Esophagus muscularis mucosa (tissue), 4 donors: ENCODE results near the gene TBKBP1. TPM values are rescaled to one million over a fixed set of nuclear protein-coding genes. Genes with fewer than 3 reads are reported as not detected.

Source experiments
- DNase-seq: peaks from one replicate; pipeline ENCODE4 v3.0.0-alpha.2; 2017; ENCODE audit errors: extremely low spot score
- H3K27ac ChIP-seq, 4 donors: fragments of 200-600 bp; sonication (generic); replicated peaks in 1 of 4; 1 replicate in 3 of 4; 2 replicates in 1 of 4; pipeline ENCODE4 v1.5.1; 2016 to 2019; ENCODE audit warnings: mild to moderate bottlenecking in 1 of 4
- H3K27me3 ChIP-seq, 4 donors: fragments of 200-600 bp; sonication (generic); one replicate each; pipeline versions ENCODE4 v1.5.1 to v1.6.0; 2016 to 2019
- H3K36me3 ChIP-seq, 4 donors: fragments of 200-600 bp; sonication (generic); one replicate each; pipeline ENCODE4 v1.5.1; 2016 to 2019
- H3K4me1 ChIP-seq, 4 donors: fragments of 200-600 bp; sonication (generic); one replicate each; pipeline ENCODE4 v1.5.1; 2016 to 2019
- H3K4me3 ChIP-seq, 4 donors: fragments of 200-600 bp; sonication (generic); 1 replicate in 2 of 4; 2 replicates in 2 of 4; pipeline ENCODE4 v1.5.1; 2016 to 2019; ENCODE audit warnings: mild to moderate bottlenecking in 4 of 4, moderate library complexity in 1 of 4
- H3K9me3 ChIP-seq, 4 donors: fragments of 200-600 bp; sonication (generic); 1 replicate in 3 of 4; 2 replicates in 1 of 4; pipeline ENCODE4 v1.5.1; 2016 to 2019
- EP300 ChIP-seq: sonication (generic); formaldehyde crosslinking; IDR thresholded peaks from one replicate; pipeline ENCODE4 v1.6.1; 2017; ENCODE audit warnings: antibody characterized with exemption
- POLR2A ChIP-seq: fragments of 450-650 bp; IDR thresholded peaks from one replicate; pipeline ENCODE4 v1.6.1; 2017; ENCODE audit warnings: antibody characterized with exemption, moderate library complexity, mild to moderate bottlenecking, low read depth
- POLR2AphosphoS5 ChIP-seq, 2 donors: sonication (generic); formaldehyde crosslinking; IDR thresholded peaks; one replicate each; pipeline ENCODE4 v1.6.1; 2017; ENCODE audit warnings: antibody characterized with exemption in 2 of 2
- WGBS: methylation state at CpG from one replicate; pipeline ENCODE4 v1.1.5; 2018; 5-methylcytosine and 5-hydroxymethylcytosine counted together
- intact Hi-C: fragments of 100-400 bp; cut with DNase I; formaldehyde crosslinking; loops from one replicate; pipeline ENCODE4 v1.15.1; 2023
- total RNA-seq, 4 donors: library from RNA; depleted of rRNA; stranded (reverse); fragments of >200 nt; gene quantifications; one replicate each; pipeline versions ENCODE4 v1.1.0 to v1.2.1, GENCODE V29; 2016
- TF ChIP-seq, protein P1 (sequence below), 3 experiments: fragments of 200-600 bp in 2 of 3; fragments of 450-650 bp in 1 of 3; sonication (generic) in 2 of 3; IDR thresholded peaks; one replicate each; pipeline ENCODE4 v1.5.1; 2017 to 2019; ENCODE audit warnings: antibody characterized with exemption in 3 of 3, mild to moderate bottlenecking in 2 of 3, moderate library complexity in 1 of 3

Gene TBKBP1
- total RNA-seq, 4 donors from 2014 or later: 11.9 to 26.9 (median 21.2) TPM

DNA sequence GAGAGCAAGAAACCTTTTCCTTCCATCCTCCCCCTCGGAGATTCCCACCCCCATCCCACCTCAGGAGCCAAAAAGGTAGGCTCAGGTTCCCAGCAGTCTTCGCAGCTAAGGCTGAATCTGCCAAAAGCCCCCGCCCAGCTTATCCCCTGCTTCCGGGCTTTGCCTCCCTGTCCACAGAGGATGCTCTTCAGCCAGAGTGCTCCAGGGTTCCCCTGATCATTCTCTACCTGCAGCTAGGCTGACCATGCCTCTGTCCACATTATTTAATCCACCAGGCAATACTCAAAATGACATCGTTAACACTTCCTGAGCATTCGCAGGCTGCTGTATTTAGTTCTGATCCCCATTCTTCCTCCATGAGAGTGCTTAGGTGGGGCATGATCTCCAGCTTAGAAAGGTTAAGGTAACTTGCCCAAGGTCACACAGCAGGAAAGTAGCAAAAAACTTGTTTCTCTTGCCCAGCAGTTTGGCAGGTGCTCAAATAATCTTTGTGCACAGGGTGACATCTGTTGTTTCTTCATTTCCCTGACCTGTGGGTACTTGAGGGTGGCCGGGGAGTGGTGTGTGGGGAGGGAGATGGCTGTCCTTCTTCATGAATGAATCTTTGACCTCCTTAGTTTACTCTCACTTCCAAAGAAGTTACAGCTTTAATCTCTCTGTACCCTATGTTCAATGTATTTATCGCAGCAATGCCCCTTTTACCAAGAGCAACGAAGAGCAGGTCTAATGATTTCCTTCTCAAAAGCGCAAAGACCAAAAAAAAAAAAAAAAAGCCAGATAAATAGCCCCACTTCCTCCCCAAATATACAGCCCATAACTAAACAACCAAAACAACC lies 848 bp upstream of the TBKBP1 start:
- peaks cover 9 to 39% (median 33%) of the 10 kb centered on the region in 4 donors for H3K4me1 ChIP-seq
- no peak for TF ChIP-seq POLR2AphosphoS5 (IDR thresholded peaks at IDR 0.05)
- TF ChIP-seq, protein P1, sequence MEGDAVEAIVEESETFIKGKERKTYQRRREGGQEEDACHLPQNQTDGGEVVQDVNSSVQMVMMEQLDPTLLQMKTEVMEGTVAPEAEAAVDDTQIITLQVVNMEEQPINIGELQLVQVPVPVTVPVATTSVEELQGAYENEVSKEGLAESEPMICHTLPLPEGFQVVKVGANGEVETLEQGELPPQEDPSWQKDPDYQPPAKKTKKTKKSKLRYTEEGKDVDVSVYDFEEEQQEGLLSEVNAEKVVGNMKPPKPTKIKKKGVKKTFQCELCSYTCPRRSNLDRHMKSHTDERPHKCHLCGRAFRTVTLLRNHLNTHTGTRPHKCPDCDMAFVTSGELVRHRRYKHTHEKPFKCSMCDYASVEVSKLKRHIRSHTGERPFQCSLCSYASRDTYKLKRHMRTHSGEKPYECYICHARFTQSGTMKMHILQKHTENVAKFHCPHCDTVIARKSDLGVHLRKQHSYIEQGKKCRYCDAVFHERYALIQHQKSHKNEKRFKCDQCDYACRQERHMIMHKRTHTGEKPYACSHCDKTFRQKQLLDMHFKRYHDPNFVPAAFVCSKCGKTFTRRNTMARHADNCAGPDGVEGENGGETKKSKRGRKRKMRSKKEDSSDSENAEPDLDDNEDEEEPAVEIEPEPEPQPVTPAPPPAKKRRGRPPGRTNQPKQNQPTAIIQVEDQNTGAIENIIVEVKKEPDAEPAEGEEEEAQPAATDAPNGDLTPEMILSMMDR (IDR thresholded peaks at IDR 0.05): no peak
- no peak for TF ChIP-seq EP300
- TF ChIP-seq POLR2A: no peak
- peak overlapping the region; percentile 86 to 93 (median 91) for H3K27ac ChIP-seq
- H3K36me3 ChIP-seq: peaks cover 0 to 11% (median 9%) of the 10 kb centered on the region in 4 donors
- intact Hi-C loops: no loop called here
- H3K9me3 ChIP-seq: no peaks in the 10 kb centered on the region
- H3K27me3 ChIP-seq: no peaks in the 10 kb centered on the region
- H3K4me3 ChIP-seq: peak overlapping the region; percentile 90 to 100 (median 99)
- DNase-seq: no peak
- WGBS: 22% methylated on average over 10 of the region's 10 CpGs

DNA sequence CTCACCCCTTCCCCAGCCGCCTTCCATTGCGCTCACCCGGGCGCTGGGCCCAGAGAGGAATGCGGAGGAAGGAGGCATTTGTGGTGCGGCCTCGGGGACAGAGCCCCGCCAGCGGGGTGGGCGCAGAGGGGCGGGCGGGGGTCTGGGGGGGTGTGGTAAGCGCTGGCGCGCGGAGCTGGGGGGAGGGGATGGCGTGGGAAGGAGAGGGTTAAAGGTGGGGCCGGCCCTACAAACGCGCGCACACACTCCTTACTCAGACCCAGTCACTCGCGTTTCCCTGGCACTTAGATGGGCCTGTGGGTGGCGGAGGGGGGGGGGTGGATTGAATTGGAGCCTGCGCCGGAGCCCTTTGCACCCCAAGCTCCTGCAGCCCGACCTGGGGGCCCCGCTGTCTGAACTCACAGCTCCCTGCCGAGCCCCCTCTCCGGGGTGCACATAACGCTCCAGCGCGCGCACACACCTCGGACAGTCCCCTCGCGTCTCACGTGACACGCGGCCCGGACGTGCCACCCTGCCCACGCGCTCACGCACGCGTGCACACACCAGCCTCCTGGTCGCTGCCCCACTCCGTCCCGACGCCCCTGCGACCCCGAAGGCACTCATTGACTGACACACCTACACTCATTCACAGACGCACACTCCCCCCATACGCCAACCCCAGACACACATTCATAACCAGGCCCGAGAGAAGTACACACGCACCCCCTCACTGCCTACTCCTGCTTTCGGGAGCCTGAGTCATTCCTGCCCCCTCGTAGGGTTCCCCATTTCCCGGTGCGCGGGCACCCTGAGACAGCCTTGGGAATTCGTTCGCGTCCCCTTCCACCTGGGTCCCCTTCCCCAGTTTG lies 844 bp downstream of the TBKBP1 start:
- H3K27me3 ChIP-seq: no peaks in the 10 kb centered on the region
- H3K4me3 ChIP-seq: peak overlapping the region; percentile 90 to 100 (median 99)
- H3K9me3 ChIP-seq: no peaks in the 10 kb centered on the region
- H3K4me1 ChIP-seq: peaks cover 9 to 49% (median 36%) of the 10 kb centered on the region in 4 donors
- TF ChIP-seq, protein P1 (IDR thresholded peaks at IDR 0.05): no peak
- TF ChIP-seq POLR2A (peak; percentile 25), POLR2AphosphoS5 (IDR thresholded peaks at IDR 0.05) (peak; percentile 33 to 45)
- no peak for DNase-seq
- H3K27ac ChIP-seq: peak overlapping the region; percentile 86 to 93 (median 91)
- peaks cover 7 to 26% (median 17%) of the 10 kb centered on the region in 4 donors for H3K36me3 ChIP-seq
- WGBS: 6% methylated on average over 39 of the region's 65 CpGs
- intact Hi-C loops: no loop called here

DNA sequence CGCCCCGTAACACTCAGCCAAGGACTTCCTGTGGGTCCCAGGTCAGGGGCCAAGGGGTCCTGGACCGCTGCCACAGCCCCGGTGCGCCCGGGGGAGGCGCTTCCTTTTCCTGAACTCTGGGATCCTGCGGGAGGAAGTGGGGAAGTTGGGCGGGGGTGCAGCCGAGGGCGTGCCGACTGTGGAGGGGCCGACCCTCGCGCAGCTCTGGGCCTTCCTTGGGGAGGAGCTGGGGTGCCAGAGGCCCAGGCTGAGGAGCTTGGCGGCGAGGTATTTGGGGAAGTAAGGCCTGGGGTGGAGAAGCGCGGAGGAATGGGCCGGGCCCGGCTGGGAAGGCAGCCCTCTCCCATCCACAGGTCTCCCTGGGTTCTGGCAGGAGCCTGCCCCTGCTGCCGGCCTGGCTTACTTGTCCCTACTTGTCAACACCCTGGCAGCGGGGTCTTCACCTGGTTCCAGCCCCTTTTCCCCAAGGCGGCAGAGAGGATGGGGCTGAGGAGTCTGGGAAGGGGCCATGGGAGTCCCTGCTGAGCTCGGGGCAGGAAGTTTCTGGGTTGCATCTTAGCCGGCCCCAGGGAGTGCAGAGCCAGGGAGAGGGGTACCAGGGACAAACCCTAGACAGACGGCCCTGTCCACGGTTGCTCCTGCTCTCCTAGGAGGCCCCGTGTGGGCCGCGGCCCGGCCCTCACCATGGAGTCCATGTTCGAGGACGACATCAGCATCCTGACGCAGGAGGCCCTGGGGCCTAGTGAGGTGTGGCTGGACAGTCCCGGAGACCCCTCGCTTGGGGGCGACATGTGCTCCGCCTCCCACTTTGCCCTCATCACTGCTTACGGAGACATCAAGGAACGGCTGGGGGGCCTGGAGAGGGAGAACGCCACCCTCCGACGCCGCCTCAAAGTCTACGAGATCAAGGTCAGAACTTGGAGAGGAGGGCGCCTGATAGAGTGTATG lies 1.7 kb downstream of the TBKBP1 start:
- DNase-seq: no peak
- 56% methylated on average over 33 of the region's 47 CpGs for whole genome bisulfite sequencing
- peak overlapping the region; percentile 86 to 93 (median 91) for H3K27ac ChIP-seq
- peaks cover 9 to 49% (median 36%) of the 10 kb centered on the region in 4 donors for H3K4me1 ChIP-seq
- intact Hi-C loops: no loop called here
- TF ChIP-seq EP300 (no peak), POLR2A (no peak), POLR2AphosphoS5 (IDR thresholded peaks at IDR 0.05) (no peak)
- TF ChIP-seq, protein P1 (IDR thresholded peaks at IDR 0.05): no peak
- H3K4me3 ChIP-seq: peak overlapping the region; percentile 90 to 100 (median 99)
- H3K27me3 ChIP-seq: no peaks in the 10 kb centered on the region
- no peaks in the 10 kb centered on the region for H3K9me3 ChIP-seq
- H3K36me3 ChIP-seq: peaks cover 8 to 31% (median 24%) of the 10 kb centered on the region in 4 donors
